ENCODE measurements around the gene SRGN. TPM values are rescaled to one million over a fixed set of nuclear protein-coding genes. Genes with fewer than 3 reads are reported as not detected.
A peak's percentile ranks its signal among the peaks of the same experiment; 100 is the strongest.

Gene SRGN
- total RNA-seq, 1 experiment from 2014 or later: 0.59 TPM

DNA sequence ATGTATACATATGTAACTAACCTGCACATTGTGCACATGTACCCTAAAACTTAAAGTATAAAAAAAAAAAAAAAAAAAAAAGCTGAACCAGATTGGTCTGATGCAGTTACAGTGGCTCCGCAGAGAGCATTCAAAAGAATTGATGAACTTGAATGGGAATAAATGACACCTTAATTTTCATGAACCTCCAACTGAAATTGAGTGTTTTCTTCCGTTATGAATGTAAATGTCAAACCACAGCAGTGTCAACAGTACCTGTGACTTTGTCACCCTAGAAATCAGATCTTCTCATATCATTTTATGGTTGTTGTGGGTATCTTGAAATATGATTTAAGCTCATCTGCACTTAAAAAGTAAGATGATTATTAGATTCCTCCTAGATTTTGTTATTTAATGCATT is 32.7 kb upstream of the SRGN start:
- H3K27me3 ChIP-seq: no peaks in the 10 kb centered on the region
- H3K4me3 ChIP-seq: no peak overlapping the region
- H3K36me3 ChIP-seq: no peaks in the 10 kb centered on the region
- no peaks in the 10 kb centered on the region for H3K9me3 ChIP-seq (replicated peaks)
- no peak for DNase-seq
- H3K4me1 ChIP-seq: no peaks in the 10 kb centered on the region
- no peak overlapping the region for H3K27ac ChIP-seq

DNA sequence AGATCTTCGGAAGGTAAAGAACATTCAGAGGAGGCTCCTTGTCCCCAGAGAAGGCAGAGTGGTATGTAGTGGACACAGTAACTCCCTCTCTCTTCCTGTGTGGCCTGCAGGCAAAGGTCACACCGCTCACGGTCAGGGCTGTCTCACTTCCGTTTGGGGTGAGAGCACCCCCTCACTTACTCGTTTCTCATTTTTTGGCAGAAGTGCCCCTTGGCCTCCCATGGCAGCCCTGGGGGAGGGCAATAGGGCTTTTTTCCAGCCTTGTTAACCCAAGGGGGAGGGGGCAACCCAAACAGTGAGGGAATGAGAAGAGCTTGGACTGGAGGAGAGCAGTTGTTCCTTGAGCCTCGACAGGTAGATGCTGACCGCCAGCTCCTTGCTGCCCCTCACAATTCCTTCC is 31.8 kb upstream of the SRGN start:
- Histone ChIP-seq H3K27ac (no peak overlapping the region), H3K4me1 (no peaks in the 10 kb centered on the region), H3K36me3 (no peaks in the 10 kb centered on the region), H3K27me3 (no peaks in the 10 kb centered on the region), H3K9me3 (replicated peaks) (no peaks in the 10 kb centered on the region), H3K4me3 (no peak overlapping the region)
- DNase-seq: no peak

- H3K9me3 ChIP-seq (replicated peaks): no peaks in the 10 kb centered on the region
- no peaks in the 10 kb centered on the region for H3K4me1 ChIP-seq
- H3K4me3 ChIP-seq: no peak overlapping the region
- no peak overlapping the region for H3K27ac ChIP-seq
- no peak for DNase-seq
- no peaks in the 10 kb centered on the region for H3K27me3 ChIP-seq
- H3K36me3 ChIP-seq: no peaks in the 10 kb centered on the region
Measured at GRCh38 chr10:69056536-69057260, 31.2 kb upstream of the SRGN start.

GRCh38 chr10:69057261-69057950 is 30.5 kb upstream of the SRGN start:
- no peak overlapping the region for H3K27ac ChIP-seq
- no peak for DNase-seq
- H3K9me3 ChIP-seq (replicated peaks): no peaks in the 10 kb centered on the region
- no peaks in the 10 kb centered on the region for H3K4me1 ChIP-seq
- H3K27me3 ChIP-seq: no peaks in the 10 kb centered on the region
- no peaks in the 10 kb centered on the region for H3K36me3 ChIP-seq
- H3K4me3 ChIP-seq: no peak overlapping the region

GRCh38 chr10:69057951-69058297 is 30.0 kb upstream of the SRGN start:
- Histone ChIP-seq H3K9me3 (replicated peaks) (no peaks in the 10 kb centered on the region), H3K36me3 (no peaks in the 10 kb centered on the region), H3K27ac (no peak overlapping the region), H3K4me3 (no peak overlapping the region), H3K4me1 (no peaks in the 10 kb centered on the region), H3K27me3 (no peaks in the 10 kb centered on the region)
- DNase-seq: peak; percentile 13 to 23

DNA sequence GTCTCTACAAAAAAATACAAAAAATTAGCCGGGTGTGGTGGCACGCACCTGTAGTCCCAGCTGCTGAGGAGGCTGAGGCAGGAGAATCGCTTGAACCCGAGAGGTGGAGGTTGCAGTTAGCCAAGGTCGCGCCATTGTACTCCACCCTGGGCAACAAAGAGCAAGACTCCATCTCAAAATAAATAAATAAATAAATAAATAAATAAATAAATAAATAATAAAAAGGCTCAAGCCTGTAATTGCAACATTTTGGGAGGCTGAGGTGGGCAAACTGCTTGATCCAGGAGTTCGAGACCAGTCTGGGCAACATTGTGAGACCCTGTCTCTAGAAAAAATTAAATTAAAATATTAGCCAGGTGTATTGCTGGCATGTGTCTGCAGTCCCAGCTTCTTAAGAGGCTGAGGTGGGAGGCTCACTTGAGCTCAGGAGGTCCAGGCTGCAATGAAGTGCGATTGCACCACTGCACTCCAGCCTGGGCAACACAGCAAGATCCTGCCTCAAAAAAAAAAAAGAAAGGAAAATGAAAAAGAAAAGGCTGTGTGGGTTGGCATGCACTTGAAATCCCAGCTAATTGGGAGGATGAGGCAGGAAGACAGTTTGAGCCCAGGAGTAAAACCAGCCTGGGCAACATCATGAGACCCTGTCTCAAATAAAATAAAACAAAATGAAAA is 27.6 kb upstream of the SRGN start:
- H3K9me3 ChIP-seq (replicated peaks): no peaks in the 10 kb centered on the region
- H3K36me3 ChIP-seq: no peaks in the 10 kb centered on the region
- H3K27ac ChIP-seq: no peak overlapping the region
- no peaks in the 10 kb centered on the region for H3K4me1 ChIP-seq
- no peak for DNase-seq
- H3K4me3 ChIP-seq: no peak overlapping the region
- no peaks in the 10 kb centered on the region for H3K27me3 ChIP-seq

DNA sequence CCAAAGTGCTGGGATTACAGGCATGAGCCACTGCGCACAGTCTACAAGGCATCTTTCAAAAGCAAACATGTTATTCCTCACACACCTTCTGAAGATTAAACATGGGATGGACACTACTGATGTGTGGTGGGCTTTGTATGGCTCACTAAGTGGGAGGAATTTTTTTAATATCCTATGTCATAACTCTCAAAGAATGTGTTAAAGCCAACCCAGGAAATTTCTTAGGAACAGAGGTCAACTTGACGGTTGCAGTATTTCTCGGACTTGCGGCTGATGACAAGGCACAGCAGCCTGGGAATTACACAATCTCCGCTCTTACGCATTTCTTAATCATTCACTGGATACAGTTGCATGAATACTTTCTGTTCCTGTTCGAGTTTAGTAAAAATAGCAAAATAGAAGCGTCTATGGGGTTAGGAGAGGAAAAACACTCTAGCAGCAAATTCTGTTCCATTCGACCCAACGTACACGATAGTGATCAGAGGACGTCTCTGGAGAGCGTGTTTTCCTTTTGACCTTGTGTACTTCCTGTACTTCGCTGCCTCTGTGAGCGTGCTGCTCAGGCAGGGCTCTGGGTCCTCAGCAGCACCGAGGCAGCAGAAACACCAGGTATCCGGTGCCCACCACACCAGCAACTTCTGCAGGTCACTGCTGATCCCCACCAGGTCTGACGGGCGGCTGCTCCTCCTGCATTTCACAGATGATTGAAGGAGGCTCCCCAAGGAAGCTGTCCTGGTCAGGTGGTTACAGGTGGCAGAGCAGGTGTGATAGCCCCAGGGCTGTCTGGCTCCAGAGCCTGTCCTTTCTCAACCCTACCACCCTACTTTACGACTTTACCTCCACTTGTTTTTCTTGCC is 26.4 kb upstream of the SRGN start:
- no peaks in the 10 kb centered on the region for H3K36me3 ChIP-seq
- H3K4me1 ChIP-seq: no peaks in the 10 kb centered on the region
- H3K4me3 ChIP-seq: 0 out of 2 replicates have a peak overlapping the region, but pooled peaks have one; percentile 8
- no peaks in the 10 kb centered on the region for H3K9me3 ChIP-seq (replicated peaks)
- DNase-seq: no peak
- H3K27me3 ChIP-seq: no peaks in the 10 kb centered on the region
- H3K27ac ChIP-seq: no peak overlapping the region

DNA sequence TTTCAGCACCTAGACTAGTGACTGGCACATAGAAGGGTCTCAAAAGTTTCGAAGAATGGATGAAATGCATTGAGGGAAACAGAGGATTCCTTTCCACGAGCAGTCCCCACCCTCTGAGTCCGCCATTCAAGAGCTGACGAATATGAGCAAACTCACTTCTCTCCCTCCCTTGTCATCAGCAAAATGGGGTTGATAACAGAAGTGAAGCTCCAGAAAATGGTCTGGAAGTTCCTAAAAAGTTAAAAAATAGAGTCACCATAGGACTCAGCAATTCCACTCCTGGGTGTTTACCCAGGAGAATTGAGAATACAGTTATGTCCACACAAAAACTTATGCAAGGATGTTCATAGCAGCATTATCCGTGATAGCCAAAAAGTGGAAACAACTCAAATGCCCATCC is 25.0 kb upstream of the SRGN start:
- H3K4me1 ChIP-seq: no peaks in the 10 kb centered on the region
- no peaks in the 10 kb centered on the region for H3K36me3 ChIP-seq
- no peak overlapping the region for H3K4me3 ChIP-seq
- DNase-seq: no peak
- H3K27me3 ChIP-seq: no peaks in the 10 kb centered on the region
- H3K27ac ChIP-seq: no peak overlapping the region
- no peaks in the 10 kb centered on the region for H3K9me3 ChIP-seq (replicated peaks)

DNA sequence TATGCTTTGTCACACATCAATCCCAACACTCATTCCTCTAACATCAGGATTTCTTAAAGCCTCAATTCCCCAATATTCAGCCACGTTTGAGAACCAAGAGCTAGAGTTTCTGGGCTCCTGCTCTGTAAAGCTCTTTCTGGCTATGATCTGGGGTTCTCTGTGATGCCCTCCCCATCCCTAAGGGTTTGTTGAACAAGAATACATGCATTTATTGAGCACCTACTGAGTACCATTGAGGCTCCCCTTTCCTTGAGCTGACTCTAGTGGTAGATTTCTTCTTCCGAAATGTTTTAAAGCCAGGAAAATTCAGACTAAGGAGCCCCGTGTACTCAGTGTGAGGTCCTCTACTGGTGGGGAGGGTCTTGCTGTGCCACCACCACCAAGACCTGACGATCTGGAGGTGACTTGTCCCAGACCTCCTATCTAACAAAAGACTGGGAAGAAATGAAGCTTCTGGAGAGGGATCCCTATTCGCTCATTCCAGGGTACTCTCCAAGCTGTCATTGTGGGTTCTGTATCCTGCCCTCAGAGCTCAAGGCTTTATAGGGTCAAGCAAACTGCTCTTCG is 23.1 kb upstream of the SRGN start:
- Histone ChIP-seq H3K27ac (no peak overlapping the region), H3K27me3 (no peaks in the 10 kb centered on the region), H3K4me3 (no peak overlapping the region), H3K36me3 (no peaks in the 10 kb centered on the region), H3K4me1 (peaks cover 6% of the 10 kb centered on the region), H3K9me3 (replicated peaks) (no peaks in the 10 kb centered on the region)
- DNase-seq: no peak

DNA sequence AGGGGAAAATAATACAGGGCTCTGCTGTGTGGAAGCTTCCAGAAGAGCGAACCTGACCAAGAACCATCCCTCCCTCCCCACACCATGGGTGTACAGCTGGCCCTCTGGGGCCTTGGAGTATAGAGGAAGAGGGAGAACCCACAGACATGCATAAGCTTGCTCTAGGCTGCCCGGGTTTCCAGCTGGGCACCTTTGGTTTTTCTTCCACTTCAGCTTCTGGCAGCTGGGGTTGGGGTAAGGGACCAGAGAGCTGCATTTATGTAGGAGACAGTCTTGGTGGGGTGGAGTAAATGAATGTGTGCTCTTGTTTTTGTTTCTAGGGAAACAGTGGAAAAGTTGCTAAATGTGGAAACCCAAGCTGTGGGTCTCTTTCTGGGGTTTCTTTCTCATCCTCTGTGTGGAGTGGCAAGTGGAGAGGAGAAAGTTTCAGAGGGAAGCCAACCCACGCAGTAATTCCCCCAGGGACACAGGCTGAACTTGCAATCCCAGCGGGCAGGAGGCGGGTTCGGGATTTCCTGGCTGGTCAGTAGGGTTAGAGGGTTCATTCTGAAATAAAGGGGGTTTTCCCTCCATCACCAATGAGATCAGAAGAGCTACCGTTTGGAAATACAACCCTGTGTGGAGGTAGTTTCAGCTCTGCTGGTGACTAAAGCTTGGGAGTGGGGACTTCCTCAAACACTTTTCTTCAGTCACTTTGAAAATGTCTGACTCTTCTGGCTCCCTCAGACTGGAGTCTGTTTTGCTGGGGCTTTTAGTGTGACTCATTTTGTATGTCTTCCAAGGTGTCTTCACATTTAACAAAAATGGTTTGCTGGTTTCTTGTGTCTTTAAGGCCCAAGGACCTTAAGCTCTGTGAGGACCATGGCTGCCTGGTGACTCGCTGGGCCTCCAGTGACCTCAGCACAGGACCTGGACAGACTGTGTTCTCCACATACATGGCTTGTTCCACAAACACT is 22.2 kb upstream of the SRGN start:
- H3K27me3 ChIP-seq: no peaks in the 10 kb centered on the region
- no peak for DNase-seq
- H3K4me3 ChIP-seq: no peak overlapping the region
- no peaks in the 10 kb centered on the region for H3K36me3 ChIP-seq
- peaks cover 6% of the 10 kb centered on the region for H3K4me1 ChIP-seq
- no peaks in the 10 kb centered on the region for H3K9me3 ChIP-seq (replicated peaks)
- no peak overlapping the region for H3K27ac ChIP-seq

DNA sequence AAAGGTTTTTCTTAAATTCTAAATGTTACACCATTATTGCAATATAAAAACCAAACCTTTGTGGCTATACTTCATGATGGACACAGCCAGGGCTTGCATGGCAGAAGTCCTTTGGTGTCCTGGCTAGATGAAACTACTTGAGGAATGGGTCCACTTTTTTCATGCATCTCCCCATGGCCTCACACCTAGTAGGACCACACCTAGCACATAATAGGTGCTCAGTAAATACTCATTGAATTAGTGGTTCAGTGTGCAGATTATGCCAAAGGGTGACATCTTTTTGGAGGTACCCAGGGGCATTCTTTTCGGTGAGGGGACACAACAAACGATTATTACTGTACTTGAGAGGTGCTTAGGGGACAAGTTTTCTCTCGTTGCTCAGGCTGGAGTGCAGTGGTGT is 20.7 kb upstream of the SRGN start:
- peaks cover 6% of the 10 kb centered on the region for H3K4me1 ChIP-seq
- H3K27me3 ChIP-seq: no peaks in the 10 kb centered on the region
- H3K27ac ChIP-seq: no peak overlapping the region
- no peak for DNase-seq
- H3K36me3 ChIP-seq: no peaks in the 10 kb centered on the region
- H3K9me3 ChIP-seq (replicated peaks): no peaks in the 10 kb centered on the region
- H3K4me3 ChIP-seq: no peak overlapping the region

DNA sequence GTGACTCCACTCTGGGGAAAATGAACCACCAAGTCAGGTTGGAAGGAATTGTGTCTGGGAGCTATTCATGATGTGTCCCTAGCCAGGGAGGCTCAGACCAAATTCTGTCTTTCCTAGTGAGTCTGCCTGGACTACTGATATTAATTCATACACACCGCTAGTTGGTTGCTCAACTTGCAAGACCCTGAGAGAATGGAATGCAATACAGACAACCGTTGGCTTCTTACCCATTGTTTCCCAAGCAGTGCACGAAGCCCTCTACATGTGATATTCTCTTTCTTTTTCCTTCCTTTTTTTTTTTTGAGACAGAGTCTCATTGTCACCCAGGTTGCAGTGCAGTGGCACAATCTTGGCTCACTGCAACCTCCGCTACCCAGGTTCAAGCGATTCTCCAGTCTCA is 19.4 kb upstream of the SRGN start:
- DNase-seq: no peak
- no peaks in the 10 kb centered on the region for H3K27me3 ChIP-seq
- H3K9me3 ChIP-seq (replicated peaks): no peaks in the 10 kb centered on the region
- H3K4me1 ChIP-seq: peaks cover 6% of the 10 kb centered on the region
- no peak overlapping the region for H3K4me3 ChIP-seq
- H3K36me3 ChIP-seq: no peaks in the 10 kb centered on the region
- H3K27ac ChIP-seq: no peak overlapping the region

- Histone ChIP-seq H3K4me3 (no peak overlapping the region), H3K4me1 (peaks cover 6% of the 10 kb centered on the region), H3K27me3 (no peaks in the 10 kb centered on the region), H3K36me3 (no peaks in the 10 kb centered on the region), H3K9me3 (replicated peaks) (no peaks in the 10 kb centered on the region), H3K27ac (no peak overlapping the region)
- DNase-seq: peak; percentile 74 to 84
Measured at GRCh38 chr10:69069090-69070042, 18.5 kb upstream of the SRGN start.
